Measurements from ENCODE around the gene WWOX. TPM values are rescaled to one million over a fixed set of nuclear protein-coding genes. Genes with fewer than 3 reads are reported as not detected.

Gene WWOX
- total and polyA plus RNA-seq, 2 of the 8 experiments (the other 6 are each of a cell fraction or from before 2014, with no cell fraction given): 5.4 to 16.7 TPM

DNA sequence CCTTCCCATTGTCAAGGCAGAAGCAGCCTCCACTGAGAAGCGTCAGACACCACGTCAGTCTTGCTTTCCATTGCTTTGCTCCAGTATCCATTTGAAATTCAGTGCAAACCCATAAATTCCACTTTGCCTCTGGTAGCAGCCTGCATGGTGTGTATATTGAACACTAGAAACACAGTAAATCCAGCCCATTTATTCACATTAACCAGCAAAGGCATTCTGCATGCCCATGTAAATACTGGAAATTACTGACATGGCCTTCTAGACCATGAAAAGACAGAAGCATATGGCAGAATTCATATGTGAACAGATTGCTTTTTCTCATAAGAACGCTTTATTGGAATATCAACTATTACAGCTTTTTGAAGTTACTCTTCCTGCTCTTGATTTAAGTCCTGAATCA, 595.0 kb downstream of the WWOX start (continued):
- TF ChIP-seq YY1 (IDR thresholded peaks at IDR 0.05; ENCODE audit: low read depth, low read length): no peak

Measured in H1 (cell line).